Trophoblast cell (in vitro differentiated cells and primary cell): ENCODE data around the gene CAPN13.

Experiments used
- DNase-seq, 2 donors: peaks; one replicate each; pipeline ENCODE4 v3.0.0-alpha.2; 2016
- H2AFZ ChIP-seq: 2 replicates; pipeline ENCODE4 v1.6.1; 2013; ENCODE audit warnings: low read length, moderate library complexity, mild to moderate bottlenecking; ENCODE audit not compliant: insufficient read depth, poor library complexity
- H2AK5ac ChIP-seq: 2 replicates; pipeline ENCODE4 v1.6.1; 2013; ENCODE audit warnings: mild to moderate bottlenecking, low read length
- H2BK120ac ChIP-seq: 2 replicates; pipeline ENCODE4 v1.6.1; 2013; ENCODE audit warnings: low read length, mild to moderate bottlenecking, moderate library complexity; ENCODE audit not compliant: insufficient read depth, poor library complexity
- H2BK12ac ChIP-seq: 2 replicates; pipeline ENCODE4 v1.6.1; 2013; ENCODE audit warnings: mild to moderate bottlenecking, low read length, moderate library complexity
- H2BK5ac ChIP-seq: 2 replicates; pipeline ENCODE4 v1.6.1; 2013; ENCODE audit warnings: low read length, low read depth, moderate library complexity, mild to moderate bottlenecking; ENCODE audit not compliant: poor library complexity
- H3K14ac ChIP-seq: 2 replicates; pipeline ENCODE4 v1.6.1; 2013; ENCODE audit warnings: mild to moderate bottlenecking, low read length
- H3K18ac ChIP-seq: 2 replicates; pipeline ENCODE4 v1.6.1; 2013; ENCODE audit warnings: mild to moderate bottlenecking, low read length
- H3K23ac ChIP-seq: 2 replicates; pipeline ENCODE4 v1.6.1; 2013; ENCODE audit warnings: low read length
- H3K27ac ChIP-seq: 2 replicates; pipeline ENCODE4 v1.5.1; 2013; ENCODE audit warnings: low read depth, mild to moderate bottlenecking, inconsistent platforms, low read length, moderate library complexity
- H3K27me3 ChIP-seq: 2 replicates; pipeline ENCODE4 v1.6.1; 2013; ENCODE audit warnings: inconsistent platforms, mild to moderate bottlenecking, low read length, moderate library complexity; ENCODE audit not compliant: insufficient read depth
- H3K36me3 ChIP-seq, 2 experiments: 1 replicate in 1 of 2; 2 replicates in 1 of 2; pipeline ENCODE4 v1.6.1; 2013; ENCODE audit warnings: low read length in 2 of 2, mild to moderate bottlenecking in 2 of 2, moderate library complexity in 1 of 2; ENCODE audit not compliant: insufficient read depth in 2 of 2, control insufficient read depth in 1 of 2
- H3K4ac ChIP-seq: 2 replicates; pipeline ENCODE4 v1.6.1; 2013; ENCODE audit warnings: low read depth, mild to moderate bottlenecking, low read length, moderate library complexity
- H3K4me1 ChIP-seq, 2 experiments: 1 replicate in 1 of 2; 2 replicates in 1 of 2; pipeline ENCODE4 v1.6.1; 2013; ENCODE audit warnings: low read length in 2 of 2, mild to moderate bottlenecking in 2 of 2, moderate library complexity in 1 of 2; ENCODE audit not compliant: insufficient read depth in 2 of 2, control insufficient read depth in 1 of 2
- H3K4me2 ChIP-seq: 2 replicates; pipeline ENCODE4 v1.6.1; 2013; ENCODE audit warnings: inconsistent platforms, mild to moderate bottlenecking, low read length, moderate library complexity
- H3K4me3 ChIP-seq: 2 replicates; pipeline ENCODE4 v1.5.1; 2013; ENCODE audit warnings: mild to moderate bottlenecking, low read depth, low read length, inconsistent platforms
- H3K79me1 ChIP-seq: one replicate; pipeline ENCODE4 v1.6.1; 2013; ENCODE audit warnings: low read length
- H3K79me2 ChIP-seq: 2 replicates; pipeline ENCODE4 v1.6.1; 2013; ENCODE audit warnings: low read length, mild to moderate bottlenecking; ENCODE audit not compliant: control insufficient read depth, insufficient read depth, poor library complexity
- H3K9ac ChIP-seq: 2 replicates; pipeline ENCODE4 v1.6.1; 2013; ENCODE audit warnings: mild to moderate bottlenecking, low read length
- H3K9me3 ChIP-seq: 2 replicates; pipeline ENCODE4 v1.6.1; 2013; ENCODE audit warnings: low read depth, mild to moderate bottlenecking, control low read depth, inconsistent platforms, low read length; ENCODE audit not compliant: insufficient read depth
- H4K12ac ChIP-seq: 2 replicates; pipeline ENCODE4 v1.6.1; 2013; ENCODE audit warnings: low read depth, mild to moderate bottlenecking, low read length, moderate library complexity
- H4K8ac ChIP-seq: 2 replicates; pipeline ENCODE4 v1.6.1; 2013; ENCODE audit warnings: low read depth, mild to moderate bottlenecking, low read length, moderate library complexity
- H4K91ac ChIP-seq: one replicate; pipeline ENCODE4 v1.6.1; 2013; ENCODE audit warnings: low read depth, mild to moderate bottlenecking, low read length, moderate library complexity
- WGBS: extraction: QIAGEN DNeasy Blood & Tissue Kit; methylation state at CpG from one replicate; pipeline ENCODE4 v1.1.7; 2013; ENCODE audit warnings: missing lambda C conversion rate; ENCODE audit not compliant: insufficient read length, insufficient coverage; ENCODE audit errors: extremely low coverage; 5-methylcytosine and 5-hydroxymethylcytosine counted together

CAPN13 gene

DNA sequence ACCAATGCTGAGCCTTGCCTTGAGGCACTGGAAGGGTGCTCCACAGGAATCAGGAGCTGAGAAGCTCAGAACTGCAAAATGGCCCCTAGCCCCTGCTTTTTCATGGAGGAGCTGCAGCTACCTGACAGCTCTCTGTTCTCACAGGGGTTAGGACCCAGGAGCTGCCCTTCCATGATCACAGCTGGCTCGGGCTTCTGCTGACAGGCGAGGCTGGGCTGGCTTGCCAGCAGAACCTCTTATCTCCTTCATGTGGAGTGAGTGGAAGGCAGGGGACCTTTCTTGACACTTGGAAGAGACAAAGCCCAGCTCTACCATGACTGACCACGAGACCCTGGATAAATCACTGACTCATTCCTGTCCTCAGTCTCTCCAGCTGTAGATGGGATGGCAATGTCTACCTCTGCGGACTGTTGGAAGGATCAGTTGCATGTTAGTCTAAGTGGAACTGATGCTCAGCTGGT lies 113.4 kb downstream of the CAPN13 start:
- Histone ChIP-seq H4K91ac (no peak overlapping the region), H2BK12ac (no peak overlapping the region), H3K23ac (no peak overlapping the region), H2AK5ac (no peak overlapping the region), H2AFZ (no peak overlapping the region), H3K9ac (no peak overlapping the region), H4K8ac (no peak overlapping the region), H3K4me1 (peaks cover 0 to 3% of the 10 kb centered on the region in 2 experiments), H3K4me3 (no peak overlapping the region), H2BK120ac (no peak overlapping the region), H3K79me2 (no peaks in the 10 kb centered on the region), H3K27me3 (no peaks in the 10 kb centered on the region), H3K4me2 (no peak overlapping the region), H3K14ac (no peak overlapping the region), H3K36me3 (no peaks in the 10 kb centered on the region), H3K27ac (no peak overlapping the region), H3K79me1 (peaks cover 4% of the 10 kb centered on the region), H4K12ac (no peak overlapping the region), H2BK5ac (no peak overlapping the region), H3K9me3 (peaks cover 8% of the 10 kb centered on the region), H3K4ac (no peak overlapping the region), H3K18ac (no peak overlapping the region)
- WGBS: no CpG with 5 or more reads among the region's 4 CpGs
- DNase-seq: no peak

DNA sequence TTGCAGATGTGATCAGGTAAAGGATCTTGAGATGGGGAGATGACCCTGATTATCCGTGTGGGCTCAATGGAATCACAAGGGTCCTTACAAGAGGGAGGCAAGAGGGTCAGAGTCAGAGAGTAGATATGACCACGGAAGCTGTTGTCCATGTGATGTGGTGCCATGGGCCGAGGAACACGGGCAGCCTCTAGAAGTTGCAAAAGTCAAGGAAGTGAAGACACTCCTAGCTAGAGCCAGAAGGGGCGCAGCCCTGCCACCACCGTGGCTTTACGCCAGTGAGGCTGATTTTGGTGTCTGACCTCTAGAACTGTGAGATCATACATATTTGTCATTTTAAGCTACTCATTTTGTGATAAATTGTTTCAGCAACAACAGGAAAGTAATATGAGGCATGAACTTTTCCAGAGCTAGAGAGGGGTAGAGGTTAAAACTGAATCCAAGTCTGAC lies 114.4 kb downstream of the CAPN13 start:
- no peak overlapping the region for H2BK120ac ChIP-seq
- no peak overlapping the region for H3K4ac ChIP-seq
- no peak for DNase-seq
- no peak overlapping the region for H4K91ac ChIP-seq
- WGBS: no CpG with 5 or more reads among the region's 7 CpGs
- no peak overlapping the region for H4K8ac ChIP-seq
- no peak overlapping the region for H3K4me2 ChIP-seq
- H4K12ac ChIP-seq: no peak overlapping the region
- no peak overlapping the region for H3K18ac ChIP-seq
- H3K79me2 ChIP-seq: no peaks in the 10 kb centered on the region
- H2AK5ac ChIP-seq: no peak overlapping the region
- no peak overlapping the region for H3K14ac ChIP-seq
- no peaks in the 10 kb centered on the region for H3K36me3 ChIP-seq
- no peak overlapping the region for H2BK12ac ChIP-seq
- peaks cover 4% of the 10 kb centered on the region for H3K79me1 ChIP-seq
- H3K27me3 ChIP-seq: no peaks in the 10 kb centered on the region
- no peak overlapping the region for H3K27ac ChIP-seq
- H2BK5ac ChIP-seq: no peak overlapping the region
- H3K4me1 ChIP-seq: peaks cover 0 to 3% of the 10 kb centered on the region in 2 experiments
- H3K9me3 ChIP-seq: peaks cover 6% of the 10 kb centered on the region
- no peak overlapping the region for H3K4me3 ChIP-seq
- no peak overlapping the region for H3K9ac ChIP-seq
- H2AFZ ChIP-seq: no peak overlapping the region
- H3K23ac ChIP-seq: no peak overlapping the region

DNA sequence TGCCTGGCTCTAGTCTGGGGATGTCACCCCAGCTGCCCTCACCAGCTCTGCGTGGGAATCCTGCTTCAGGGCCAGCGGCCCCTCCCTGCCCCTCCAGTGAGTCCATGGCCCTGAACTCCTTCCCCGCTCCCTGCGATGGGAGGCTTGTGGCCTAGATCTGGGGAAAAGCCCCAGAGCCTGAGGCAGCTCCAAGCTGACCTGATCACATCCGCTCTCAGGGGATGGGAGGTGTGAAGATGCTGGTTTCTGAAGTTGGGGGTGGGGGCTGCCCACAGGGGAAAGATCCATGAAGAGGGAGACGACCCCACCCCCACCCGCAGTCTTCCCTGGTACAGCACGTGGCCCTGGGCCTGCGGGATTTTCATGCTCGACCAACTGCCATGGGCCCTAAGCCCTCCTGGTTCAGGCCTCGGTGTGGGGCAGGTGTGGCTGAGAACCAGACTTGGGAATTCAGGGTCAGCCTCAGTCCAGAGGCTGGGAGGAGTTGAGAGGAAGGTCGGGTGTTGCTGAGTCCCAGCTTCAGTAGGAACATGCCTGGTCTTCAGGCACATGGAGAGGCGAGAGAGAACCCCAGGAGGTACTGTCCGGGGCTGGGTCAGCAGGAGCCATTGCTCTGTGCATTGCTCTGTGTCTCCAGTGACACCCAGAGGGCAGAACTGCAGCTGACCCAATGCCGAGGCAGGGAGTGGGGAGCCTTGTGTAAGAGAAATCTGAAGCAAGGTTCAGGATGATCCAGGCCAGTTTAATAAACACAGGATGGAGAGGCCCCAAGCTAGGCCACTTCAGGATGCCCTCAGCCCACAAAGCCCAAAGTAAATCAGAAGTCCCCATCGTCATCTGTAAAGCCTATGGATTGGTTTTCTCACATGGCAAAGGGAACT lies 115.1 kb downstream of the CAPN13 start:
- peaks cover 2% of the 10 kb centered on the region for H3K9me3 ChIP-seq
- H2BK120ac ChIP-seq: no peak overlapping the region
- H4K91ac ChIP-seq: no peak overlapping the region
- WGBS: no CpG with 5 or more reads among the region's 16 CpGs
- H4K12ac ChIP-seq: no peak overlapping the region
- no peak overlapping the region for H3K23ac ChIP-seq
- no peak overlapping the region for H3K9ac ChIP-seq
- no peak overlapping the region for H2BK5ac ChIP-seq
- no peak for DNase-seq
- no peak overlapping the region for H4K8ac ChIP-seq
- H2AK5ac ChIP-seq: no peak overlapping the region
- H3K27ac ChIP-seq: no peak overlapping the region
- H3K4me3 ChIP-seq: no peak overlapping the region
- no peaks in the 10 kb centered on the region for H3K36me3 ChIP-seq
- no peak overlapping the region for H3K4me2 ChIP-seq
- no peaks in the 10 kb centered on the region for H3K79me2 ChIP-seq
- H3K27me3 ChIP-seq: no peaks in the 10 kb centered on the region
- peak overlapping the region; percentile 10 for H2BK12ac ChIP-seq
- H3K4me1 ChIP-seq: peaks cover 0 to 3% of the 10 kb centered on the region in 2 experiments
- H3K18ac ChIP-seq: no peak overlapping the region
- no peak overlapping the region for H3K4ac ChIP-seq
- no peak overlapping the region for H2AFZ ChIP-seq
- peaks cover 4% of the 10 kb centered on the region for H3K79me1 ChIP-seq
- no peak overlapping the region for H3K14ac ChIP-seq

DNA sequence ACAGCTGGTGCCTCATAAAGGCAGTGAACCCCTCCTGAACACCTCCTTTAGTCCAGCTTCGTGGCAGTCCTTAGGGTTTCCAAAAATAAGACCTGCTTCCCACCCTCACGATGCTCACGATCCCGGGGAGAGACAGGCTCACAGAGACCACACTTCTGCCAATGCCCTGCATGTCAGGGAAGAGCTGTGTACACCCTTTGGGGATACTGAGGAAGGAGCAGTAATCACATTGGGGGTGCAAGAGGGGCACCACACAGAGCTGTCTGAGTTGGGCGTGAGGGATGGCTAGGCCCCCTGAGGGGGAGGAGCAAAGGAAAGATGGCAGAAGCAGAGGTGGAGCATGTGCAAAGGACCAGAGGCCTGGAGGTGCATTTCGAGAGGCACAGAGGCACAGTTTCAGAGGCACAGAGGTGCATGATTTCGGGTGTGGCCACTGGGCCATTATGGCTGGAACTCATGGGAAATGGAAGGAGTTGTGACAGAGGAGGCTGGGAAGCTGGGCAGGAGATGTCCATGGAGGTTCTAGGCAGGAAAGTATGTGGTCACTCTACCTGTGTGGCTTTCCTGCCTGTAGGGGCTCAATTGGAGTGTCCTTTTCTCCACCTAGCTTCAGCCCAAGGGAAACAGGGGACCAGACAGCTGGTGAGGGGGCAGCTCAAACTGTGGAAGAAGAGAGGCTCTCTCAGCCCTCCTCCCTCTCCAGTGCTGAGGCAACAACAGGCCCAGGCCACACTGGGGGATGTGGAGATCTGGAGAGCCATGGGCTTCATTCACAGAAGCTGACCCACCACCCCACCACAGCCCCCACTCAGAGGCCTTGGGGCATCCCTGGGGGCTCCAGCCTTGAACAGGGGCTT lies 115.9 kb downstream of the CAPN13 start:
- Histone ChIP-seq H3K9ac (no peak overlapping the region), H3K27me3 (no peaks in the 10 kb centered on the region), H3K36me3 (no peaks in the 10 kb centered on the region), H2BK120ac (no peak overlapping the region), H3K4me2 (no peak overlapping the region), H3K23ac (no peak overlapping the region), H3K18ac (no peak overlapping the region), H2AFZ (no peak overlapping the region), H4K12ac (no peak overlapping the region), H2BK5ac (no peak overlapping the region), H2BK12ac (no peak overlapping the region), H3K79me2 (no peaks in the 10 kb centered on the region), H3K4me3 (no peak overlapping the region), H3K4me1 (peaks cover 0 to 3% of the 10 kb centered on the region in 2 experiments), H3K27ac (no peak overlapping the region), H3K4ac (no peak overlapping the region), H3K79me1 (peaks cover 4% of the 10 kb centered on the region), H3K14ac (no peak overlapping the region), H3K9me3 (peaks cover 1% of the 10 kb centered on the region), H4K8ac (no peak overlapping the region), H2AK5ac (no peak overlapping the region), H4K91ac (no peak overlapping the region)
- DNase-seq: no peak
- no CpG with 5 or more reads among the region's 7 CpGs for WGBS
